Mucosa of descending colon (tissue), 3 donors: ENCODE results near the gene RCAN3. TPM values are rescaled to one million over a fixed set of nuclear protein-coding genes. Genes with fewer than 3 reads are reported as not detected.

Source experiments
- ATAC-seq: fragments of 200-7000 bp; cut with Tn5 transposase; one replicate; pipeline ENCODE4 v1.9.1; 2020; ENCODE audit warnings: mild to moderate bottlenecking, moderate library complexity
- DNase-seq, 3 donors: peaks; one replicate each; pipeline ENCODE4 v3.0.0-alpha.2; 2020
- H3K36me3 ChIP-seq: fragments of 200-600 bp; one replicate; pipeline ENCODE4 v1.8.0; 2021; ENCODE audit warnings: low read depth, mild to moderate bottlenecking
- H3K4me1 ChIP-seq: fragments of 200-600 bp; one replicate; pipeline ENCODE4 v1.8.0; 2021; ENCODE audit warnings: low read depth, mild to moderate bottlenecking
- H3K4me3 ChIP-seq: fragments of 200-600 bp; one replicate; pipeline ENCODE4 v1.8.0; 2021; ENCODE audit warnings: mild to moderate bottlenecking
- H3K9me3 ChIP-seq: fragments of 200-600 bp; one replicate; pipeline ENCODE4 v1.8.0; 2021; ENCODE audit warnings: mild to moderate bottlenecking
- intact Hi-C, 2 donors: fragments of 100-400 bp; cut with DNase I in 1 of 2; cut with micrococcal nuclease in 1 of 2; formaldehyde crosslinking; loops; one replicate each; pipeline versions ENCODE4 v1.11.0 to v1.11.1; 2022; cut with DNase I, micrococcal nuclease
- total RNA-seq, 3 donors: library from RNA; stranded (reverse); fragmentation: NEBNext Ultra II Directional in 2 of 3; extraction: Animal tissue kit (Norgen Biotek cat#: 25700) in 2 of 3; gene quantifications; one replicate each; pipeline versions ENCODE4 v1.2.1 to v1.2.4, GENCODE V29; 2021 to 2023
- TF ChIP-seq, protein P1 (sequence below): fragments of 200-600 bp; IDR thresholded peaks from one replicate; pipeline ENCODE4 v1.8.0; 2022; ENCODE audit warnings: antibody characterized with exemption, mild to moderate bottlenecking
- donor health status: DM: no; HTN: no; CAD: no; lungs with moderate emphysema.
- donor health status: DM: no; HTN: no; CAD: no.
- donor health status: DM: no; HTN: yes; CAD: no.

The RCAN3 gene
- total RNA-seq, 3 donors from 2014 or later: 9.2 to 15.0 (median 12.8) TPM

DNA sequence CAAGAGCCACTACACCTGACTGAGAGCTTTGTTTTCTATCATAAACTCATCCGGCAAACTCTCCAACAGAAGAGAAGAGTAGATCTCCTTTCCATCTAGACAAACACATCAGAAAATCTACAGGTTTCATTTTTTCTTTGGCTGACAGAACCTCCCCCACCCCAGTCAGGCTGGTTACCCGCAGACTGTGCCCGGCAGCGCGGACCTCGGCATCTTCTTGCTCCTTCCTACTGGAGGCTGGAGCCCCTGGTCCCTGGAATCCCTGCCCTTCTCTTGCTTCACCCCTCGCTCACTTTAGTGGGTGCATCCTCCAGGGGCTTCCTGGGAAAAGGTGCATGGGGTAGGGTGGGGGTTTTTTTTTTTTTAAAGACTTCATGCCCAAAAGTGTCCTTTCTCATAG lies 76.2 kb downstream of the RCAN3 start:
- intact Hi-C loops: no loop called here
- DNase-seq (no peak), ATAC-seq (no peak)
- Histone ChIP-seq H3K36me3 (no peaks in the 10 kb centered on the region), H3K4me1 (no peaks in the 10 kb centered on the region), H3K9me3 (no peaks in the 10 kb centered on the region), H3K4me3 (no peak overlapping the region)
- TF ChIP-seq, protein P1, sequence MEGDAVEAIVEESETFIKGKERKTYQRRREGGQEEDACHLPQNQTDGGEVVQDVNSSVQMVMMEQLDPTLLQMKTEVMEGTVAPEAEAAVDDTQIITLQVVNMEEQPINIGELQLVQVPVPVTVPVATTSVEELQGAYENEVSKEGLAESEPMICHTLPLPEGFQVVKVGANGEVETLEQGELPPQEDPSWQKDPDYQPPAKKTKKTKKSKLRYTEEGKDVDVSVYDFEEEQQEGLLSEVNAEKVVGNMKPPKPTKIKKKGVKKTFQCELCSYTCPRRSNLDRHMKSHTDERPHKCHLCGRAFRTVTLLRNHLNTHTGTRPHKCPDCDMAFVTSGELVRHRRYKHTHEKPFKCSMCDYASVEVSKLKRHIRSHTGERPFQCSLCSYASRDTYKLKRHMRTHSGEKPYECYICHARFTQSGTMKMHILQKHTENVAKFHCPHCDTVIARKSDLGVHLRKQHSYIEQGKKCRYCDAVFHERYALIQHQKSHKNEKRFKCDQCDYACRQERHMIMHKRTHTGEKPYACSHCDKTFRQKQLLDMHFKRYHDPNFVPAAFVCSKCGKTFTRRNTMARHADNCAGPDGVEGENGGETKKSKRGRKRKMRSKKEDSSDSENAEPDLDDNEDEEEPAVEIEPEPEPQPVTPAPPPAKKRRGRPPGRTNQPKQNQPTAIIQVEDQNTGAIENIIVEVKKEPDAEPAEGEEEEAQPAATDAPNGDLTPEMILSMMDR: no peak

DNA sequence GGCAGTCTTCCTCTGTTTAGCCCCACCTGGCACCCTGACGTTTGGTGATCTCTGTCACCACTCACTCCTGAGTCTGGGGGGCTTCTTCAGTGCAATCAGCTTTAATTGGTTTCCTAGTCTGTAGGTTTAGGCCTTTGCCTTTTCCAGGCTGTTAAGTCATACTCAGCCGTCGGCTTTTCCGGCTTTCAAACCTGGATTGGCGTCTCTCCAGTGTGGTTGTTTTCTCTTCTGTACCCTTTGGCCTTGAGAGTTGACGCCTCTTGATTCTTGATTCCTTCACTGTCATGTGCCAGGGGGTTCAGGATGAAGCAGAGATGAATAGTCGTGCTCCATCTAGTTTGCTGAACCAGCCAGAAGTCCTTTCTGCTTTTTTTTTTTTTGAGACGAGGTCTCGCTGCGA lies 78.1 kb downstream of the RCAN3 start:
- Histone ChIP-seq H3K9me3 (no peaks in the 10 kb centered on the region), H3K4me1 (no peaks in the 10 kb centered on the region), H3K36me3 (no peaks in the 10 kb centered on the region), H3K4me3 (no peak overlapping the region)
- DNase-seq (no peak), ATAC-seq (peak; percentile 21)
- intact Hi-C loops: no loop called here
- TF ChIP-seq, protein P1: no peak

DNA sequence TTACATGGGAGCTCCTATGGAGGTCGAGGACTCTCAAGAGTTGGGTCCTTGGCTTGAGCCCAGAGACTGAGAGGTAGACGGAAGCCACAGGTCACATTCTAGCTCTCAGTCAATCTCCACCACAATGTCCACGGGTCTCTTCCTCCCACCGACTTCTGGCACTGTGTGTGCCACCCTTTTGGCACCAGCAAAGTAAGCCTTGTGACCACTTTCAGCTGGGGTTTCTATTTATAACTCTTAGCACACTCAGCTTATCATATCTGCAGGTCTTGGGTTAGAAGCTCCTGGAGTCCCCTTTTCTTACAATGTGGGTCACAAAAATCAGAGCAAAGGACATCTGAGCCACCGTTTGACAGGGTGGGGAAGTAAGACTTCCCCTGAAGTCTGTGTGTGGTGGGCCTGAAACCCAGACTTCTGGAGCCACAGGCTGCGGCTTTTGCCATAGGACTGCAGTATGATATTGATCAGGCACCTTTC lies 81.6 kb downstream of the RCAN3 start:
- DNase-seq: no peak

DNA sequence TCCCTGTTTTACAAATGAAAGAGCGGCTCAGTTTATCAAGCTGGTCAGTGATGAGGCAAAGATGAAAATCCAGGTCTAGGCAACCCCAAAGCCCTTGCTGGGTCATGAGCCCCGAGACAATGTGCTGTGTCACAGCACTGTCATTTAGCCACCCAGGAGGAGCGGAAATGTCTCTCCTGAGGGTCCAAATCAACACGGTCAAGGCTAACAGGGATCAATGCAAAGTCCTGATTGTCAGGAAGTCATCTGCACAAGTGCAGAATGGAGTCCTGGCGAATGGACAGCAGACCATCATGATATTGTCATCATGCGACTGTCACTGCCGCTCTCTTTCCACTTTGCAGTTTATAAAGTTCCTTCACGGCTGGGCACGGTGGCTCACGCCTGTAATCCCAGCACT lies 83.5 kb downstream of the RCAN3 start:
- no peaks in the 10 kb centered on the region for H3K4me1 ChIP-seq
- ATAC-seq: no peak
- no peak for DNase-seq
- H3K4me3 ChIP-seq: no peak overlapping the region
- no peaks in the 10 kb centered on the region for H3K9me3 ChIP-seq
- intact Hi-C loops: no loop called here
- H3K36me3 ChIP-seq: no peaks in the 10 kb centered on the region
- TF ChIP-seq, protein P1: no peak

More for the DNA sequence above, 81.6 kb downstream of the RCAN3 start:
- ATAC-seq: no peak
- H3K4me3 ChIP-seq: no peak overlapping the region
- H3K36me3 ChIP-seq: no peaks in the 10 kb centered on the region
- TF ChIP-seq, protein P1: no peak
- intact Hi-C loops: no loop called here
- no peaks in the 10 kb centered on the region for H3K4me1 ChIP-seq
- no peaks in the 10 kb centered on the region for H3K9me3 ChIP-seq

DNA sequence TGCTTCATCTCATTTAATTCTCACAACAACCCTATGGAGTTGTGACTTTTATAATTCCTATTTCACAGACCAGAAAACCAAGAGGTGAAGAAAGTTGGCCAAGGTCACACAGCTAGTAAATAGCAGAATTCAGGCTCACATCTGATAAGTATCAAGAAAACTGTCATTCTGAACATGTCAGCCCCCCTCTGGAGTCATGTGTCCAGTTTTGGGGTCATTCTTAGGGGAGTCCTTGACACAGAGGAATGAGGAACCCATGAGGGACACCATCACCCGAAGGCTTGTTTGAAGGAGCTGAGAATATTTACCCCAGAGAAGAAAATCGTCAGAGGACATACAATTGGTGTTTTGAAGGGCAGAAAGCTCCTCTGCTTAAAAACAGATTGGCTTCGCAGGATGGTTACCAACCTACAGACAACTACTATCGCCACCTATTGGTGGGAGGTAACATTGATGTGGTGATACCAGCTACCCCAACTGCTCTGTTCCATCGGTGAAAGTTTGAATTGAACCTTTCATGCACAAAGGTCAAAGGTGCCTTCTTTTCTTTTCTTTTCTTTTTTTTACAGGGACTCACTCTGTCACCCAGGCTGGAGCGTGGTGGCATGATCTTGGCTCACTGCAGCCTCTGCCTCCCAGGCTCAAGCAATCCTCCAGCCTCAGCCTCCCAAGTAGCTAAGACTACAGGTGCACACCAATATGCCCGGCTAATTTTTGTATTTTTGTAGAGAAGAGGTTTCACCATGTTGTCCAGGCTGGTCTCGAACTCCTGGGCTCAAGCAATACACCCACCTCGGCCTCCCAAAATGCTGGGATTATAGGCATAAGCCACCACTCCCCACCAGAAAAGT lies 84.6 kb downstream of the RCAN3 start:
- intact Hi-C loops: no loop called here
- TF ChIP-seq, protein P1: peak; percentile 65
- DNase-seq (peak in 1 of 3 donors; percentile 81), ATAC-seq (peak; percentile 92)
- H3K9me3 ChIP-seq: no peaks in the 10 kb centered on the region
- H3K4me1 ChIP-seq: no peaks in the 10 kb centered on the region
- H3K4me3 ChIP-seq: no peak overlapping the region
- no peaks in the 10 kb centered on the region for H3K36me3 ChIP-seq
